K562 (cell line): Measurements from ENCODE around the gene ZNF260. TPM values are rescaled to one million over a fixed set of nuclear protein-coding genes. Genes with fewer than 3 reads are reported as not detected.

Source experiments
- CBX2 ChIP-seq: fragments of 200-600 bp; sonication (generic); IDR thresholded peaks from one replicate; pipeline ENCODE4 v1.6.1; 2012; ENCODE audit warnings: mild to moderate bottlenecking, low read length, inconsistent platforms; ENCODE audit not compliant: insufficient read depth, poor library complexity, severe bottlenecking
- CTBP1 ChIP-seq: fragments of 450-650 bp; IDR thresholded peaks from 2 replicates; pipeline ENCODE4 v1.6.1; 2016; ENCODE audit warnings: borderline replicate concordance
- E2F3 ChIP-seq: fragments of 250-450 bp; sonication (Bioruptor Pico); IDR thresholded peaks from 2 replicates; pipeline ENCODE4 v1.4.0; 2020; ENCODE audit warnings: mild to moderate bottlenecking
- HMG20B ChIP-seq: fragments of 250-450 bp; sonication (Bioruptor Pico); IDR thresholded peaks from 2 replicates; pipeline ENCODE4 v1.5.0; 2021; ENCODE audit warnings: mild to moderate bottlenecking
- KAT7 ChIP-seq: sonication (generic); formaldehyde crosslinking; IDR thresholded peaks from 2 replicates; pipeline ENCODE4 v1.8.0; 2022; ENCODE audit warnings: missing genetic modification reagents, mild to moderate bottlenecking, borderline replicate concordance
- KDM5B ChIP-seq: fragments of 200-600 bp; sonication (generic); IDR thresholded peaks from 2 replicates; pipeline ENCODE4 v1.6.1; 2012; ENCODE audit warnings: low read depth, mild to moderate bottlenecking, moderate library complexity, low read length, control low read depth, inconsistent platforms; ENCODE audit not compliant: insufficient replicate concordance
- KLF1 ChIP-seq: fragments of 450-650 bp; IDR thresholded peaks from 2 replicates; pipeline ENCODE4 v1.6.1; 2016; ENCODE audit warnings: missing genetic modification characterization, missing compliant biosample characterization
- RB1 ChIP-seq: fragments of 450-650 bp; IDR thresholded peaks from 2 replicates; pipeline ENCODE4 v1.6.1; 2017; ENCODE audit warnings: low read depth, mild to moderate bottlenecking
- SIN3A ChIP-seq, 2 experiments: fragments of 150-350 bp in 1 of 2; IDR thresholded peaks; 2 replicates each; pipeline ENCODE4 v1.6.1; 2011 to 2016; ENCODE audit warnings: borderline replicate concordance in 2 of 2, low read depth in 2 of 2, low read length in 2 of 2, mild to moderate bottlenecking in 2 of 2, moderate library complexity in 2 of 2; ENCODE audit not compliant: control insufficient read depth in 1 of 2
- SRSF7 ChIP-seq: fragments of 200-400 bp; formaldehyde crosslinking; optimal IDR thresholded peaks from 2 replicates; pipeline ENCODE3; 2017; ENCODE audit warnings: mild to moderate bottlenecking, low read depth, low read length
- SUPT5H ChIP-seq: fragments of 450-650 bp; IDR thresholded peaks from 2 replicates; pipeline ENCODE4 v1.6.1; 2016
- TSC22D4 ChIP-seq: fragments of 450-650 bp; IDR thresholded peaks from 2 replicates; pipeline ENCODE4 v1.6.1; 2016; ENCODE audit warnings: missing genetic modification characterization, missing biosample characterization, control low read depth
- U2AF2 ChIP-seq: fragments of 200-400 bp; formaldehyde crosslinking; optimal IDR thresholded peaks from 2 replicates; pipeline ENCODE3; 2017; ENCODE audit warnings: low read depth, mild to moderate bottlenecking, low read length
- ZBED1 ChIP-seq: IDR thresholded peaks from 2 replicates; pipeline ENCODE4 v1.6.1; 2014
- ZNF3 ChIP-seq: fragments of 250-450 bp; sonication (Bioruptor Pico); IDR thresholded peaks from 2 replicates; pipeline ENCODE4 v1.5.0; 2021; ENCODE audit warnings: mild to moderate bottlenecking, moderate library complexity
- ZZZ3 ChIP-seq: fragments of 450-650 bp; IDR thresholded peaks from 2 replicates; pipeline ENCODE4 v1.6.1; 2016; ENCODE audit warnings: antibody characterized with exemption, mild to moderate bottlenecking, moderate library complexity
- polyA plus RNA-seq, 8 experiments: library from polyadenylated mRNA; depleted of rRNA in 4 of 8; stranded (reverse) in 5 of 8; unstranded in 3 of 8; fragments of >200 nt; fragmentation: Nextera tagmentation in 2 of 8; fragmentation: Illumina TruSeq in 1 of 8; extraction: Ambion mirVana in 2 of 8; extraction: Trizol in 1 of 8; gene quantifications; 2 replicates each; pipeline versions ENCODE4 v1.2.1 to v1.2.3, GENCODE V29; 2011 to 2014; ENCODE audit warnings: inconsistent platforms in 1 of 8, missing spikeins in 1 of 8
- total RNA-seq, 7 experiments: library from RNA; depleted of rRNA in 6 of 7; stranded (reverse); fragments of >200 nt in 6 of 7; fragmentation: Illumina TruSeq in 2 of 7; extraction: Trizol in 2 of 7; gene quantifications; 2 replicates each; pipeline versions ENCODE4 v1.2.1 to v1.2.3, GENCODE V29; 2011 to 2021; ENCODE audit warnings: low replicate concordance in 1 of 7
- TF ChIP-seq, protein P1 (sequence below), 2 experiments: fragments of 200-800 bp in 1 of 2; sonication (Bioruptor generic) in 1 of 2; sonication (generic) in 1 of 2; formaldehyde crosslinking in 1 of 2; IDR thresholded peaks in 1 of 2; conservative IDR thresholded peaks in 1 of 2; 2 replicates each; pipeline versions ENCODE4 v1.5.0 to v1.6.1; 2016 to 2020; ENCODE audit warnings: missing compliant biosample characterization in 1 of 2, missing genetic modification characterization in 1 of 2, missing genetic modification reagents in 1 of 2
- TF ChIP-seq, protein P2 (sequence below): fragments of 250-450 bp; sonication (Bioruptor Pico); IDR thresholded peaks from 2 replicates; pipeline ENCODE4 v1.5.0; 2021
- TF ChIP-seq, protein P3 (sequence below): fragments of 200-800 bp; sonication (Bioruptor generic); IDR thresholded peaks from 2 replicates; pipeline ENCODE4 v1.6.1; 2017; ENCODE audit warnings: missing genetic modification characterization, missing compliant biosample characterization
- TF ChIP-seq, protein P4 (sequence below): fragments of 450-650 bp; conservative IDR thresholded peaks from 2 replicates; pipeline ENCODE4 v1.6.1; 2016; ENCODE audit warnings: missing genetic modification characterization, low read depth, mild to moderate bottlenecking, missing compliant biosample characterization, moderate library complexity
- TF ChIP-seq, protein P5 (sequence below): fragments of 250-450 bp; sonication (Bioruptor Pico); IDR thresholded peaks from 2 replicates; pipeline ENCODE4 v1.4.0; 2020

The ZNF260 gene
- total and polyA plus RNA-seq, 9 of the 15 experiments (the other 6 are each of a cell fraction or from before 2014, with no cell fraction given): 2.6 to 16.6 (median 5.8) TPM

DNA sequence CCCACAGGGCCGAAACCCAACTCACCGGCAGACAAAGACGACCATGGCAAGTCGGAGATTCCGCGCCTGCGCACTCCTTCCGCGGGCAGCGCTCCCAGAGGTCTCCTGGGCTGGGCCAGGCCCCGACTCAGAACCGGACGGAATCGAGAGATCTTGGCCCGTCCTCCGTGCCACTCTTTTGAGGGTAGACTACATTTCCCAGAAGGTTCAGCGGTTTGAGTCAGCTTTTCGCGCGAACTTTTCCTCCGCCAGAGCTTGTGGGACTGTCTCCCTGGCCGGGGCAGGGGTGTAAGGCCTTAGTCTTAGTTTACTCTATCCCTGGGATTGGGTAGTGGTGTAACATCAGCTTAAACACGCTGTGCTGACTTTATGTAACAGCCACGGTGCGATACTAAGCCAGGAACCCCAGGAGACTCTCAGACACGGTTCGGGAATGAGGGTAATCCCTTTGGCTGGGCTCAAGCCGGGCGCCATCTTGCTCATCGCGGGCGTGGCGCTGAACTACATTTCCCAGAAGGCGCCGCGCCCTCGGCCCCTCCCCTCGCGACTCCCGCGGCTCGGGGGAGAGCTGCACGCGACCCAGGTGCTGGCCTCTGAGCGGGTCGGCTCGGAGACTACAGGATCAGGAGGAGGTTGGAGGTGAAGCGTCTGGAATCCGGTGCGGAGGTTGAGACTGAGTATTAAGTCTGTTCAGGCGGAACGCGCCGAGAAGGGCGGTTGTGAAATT is at the start of gene ZNF260 (continued):
- TF ChIP-seq, protein P1, sequence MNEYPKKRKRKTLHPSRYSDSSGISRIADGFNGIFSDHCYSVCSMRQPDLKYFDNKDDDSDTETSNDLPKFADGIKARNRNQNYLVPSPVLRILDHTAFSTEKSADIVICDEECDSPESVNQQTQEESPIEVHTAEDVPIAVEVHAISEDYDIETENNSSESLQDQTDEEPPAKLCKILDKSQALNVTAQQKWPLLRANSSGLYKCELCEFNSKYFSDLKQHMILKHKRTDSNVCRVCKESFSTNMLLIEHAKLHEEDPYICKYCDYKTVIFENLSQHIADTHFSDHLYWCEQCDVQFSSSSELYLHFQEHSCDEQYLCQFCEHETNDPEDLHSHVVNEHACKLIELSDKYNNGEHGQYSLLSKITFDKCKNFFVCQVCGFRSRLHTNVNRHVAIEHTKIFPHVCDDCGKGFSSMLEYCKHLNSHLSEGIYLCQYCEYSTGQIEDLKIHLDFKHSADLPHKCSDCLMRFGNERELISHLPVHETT (CRISPR knock-in tag; conservative IDR thresholded peaks at IDR 0.05 in 1 of 2, IDR thresholded peaks at IDR 0.05 in 1 of 2): peak in 1 of 2 experiments; percentile 58; a peak in 1 of 4 replicates
- TF ChIP-seq, protein P2, sequence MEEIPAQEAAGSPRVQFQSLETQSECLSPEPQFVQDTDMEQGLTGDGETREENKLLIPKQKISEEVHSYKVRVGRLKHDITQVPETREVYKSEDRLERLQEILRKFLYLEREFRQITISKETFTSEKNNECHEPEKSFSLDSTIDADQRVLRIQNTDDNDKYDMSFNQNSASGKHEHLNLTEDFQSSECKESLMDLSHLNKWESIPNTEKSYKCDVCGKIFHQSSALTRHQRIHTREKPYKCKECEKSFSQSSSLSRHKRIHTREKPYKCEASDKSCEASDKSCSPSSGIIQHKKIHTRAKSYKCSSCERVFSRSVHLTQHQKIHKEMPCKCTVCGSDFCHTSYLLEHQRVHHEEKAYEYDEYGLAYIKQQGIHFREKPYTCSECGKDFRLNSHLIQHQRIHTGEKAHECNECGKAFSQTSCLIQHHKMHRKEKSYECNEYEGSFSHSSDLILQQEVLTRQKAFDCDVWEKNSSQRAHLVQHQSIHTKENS: no peak
- TF ChIP-seq HMG20B (CRISPR knock-in tag) (no peak), KLF1 (tag) (peak; percentile 74; the same call in 1 of the 2 replicates), ZBED1 (no peak), U2AF2 (no peak), E2F3 (CRISPR knock-in tag) (0 out of 2 replicates have a peak, but pooled peaks have one; percentile 45), SRSF7 (no peak), TSC22D4 (tag) (no peak), SUPT5H (peak; percentile 77), ZZZ3 (0 out of 2 replicates have a peak, but pooled peaks have one; percentile 52), ZNF3 (CRISPR knock-in tag) (no peak), CTBP1 (peak; percentile 39; the same call in 1 of the 2 replicates), KAT7 (CRISPR knock-in tag) (no peak; the same call in 1 of the 2 replicates), CBX2 (no peak), SIN3A (IDR thresholded peaks at IDR 0.05; ENCODE audit: borderline replicate concordance in 2 of 2, control insufficient read depth in 1 of 2, low read depth in 2 of 2, low read length in 2 of 2) (0 out of 4 replicates have a peak, but pooled peaks of 1 of the 2 experiments have one; percentile 17), RB1 (peak; percentile 61), KDM5B (peak; percentile 79)
- TF ChIP-seq, protein P3, sequence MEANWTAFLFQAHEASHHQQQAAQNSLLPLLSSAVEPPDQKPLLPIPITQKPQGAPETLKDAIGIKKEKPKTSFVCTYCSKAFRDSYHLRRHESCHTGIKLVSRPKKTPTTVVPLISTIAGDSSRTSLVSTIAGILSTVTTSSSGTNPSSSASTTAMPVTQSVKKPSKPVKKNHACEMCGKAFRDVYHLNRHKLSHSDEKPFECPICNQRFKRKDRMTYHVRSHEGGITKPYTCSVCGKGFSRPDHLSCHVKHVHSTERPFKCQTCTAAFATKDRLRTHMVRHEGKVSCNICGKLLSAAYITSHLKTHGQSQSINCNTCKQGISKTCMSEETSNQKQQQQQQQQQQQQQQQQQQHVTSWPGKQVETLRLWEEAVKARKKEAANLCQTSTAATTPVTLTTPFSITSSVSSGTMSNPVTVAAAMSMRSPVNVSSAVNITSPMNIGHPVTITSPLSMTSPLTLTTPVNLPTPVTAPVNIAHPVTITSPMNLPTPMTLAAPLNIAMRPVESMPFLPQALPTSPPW: peak; percentile 82
- TF ChIP-seq, protein P4, sequence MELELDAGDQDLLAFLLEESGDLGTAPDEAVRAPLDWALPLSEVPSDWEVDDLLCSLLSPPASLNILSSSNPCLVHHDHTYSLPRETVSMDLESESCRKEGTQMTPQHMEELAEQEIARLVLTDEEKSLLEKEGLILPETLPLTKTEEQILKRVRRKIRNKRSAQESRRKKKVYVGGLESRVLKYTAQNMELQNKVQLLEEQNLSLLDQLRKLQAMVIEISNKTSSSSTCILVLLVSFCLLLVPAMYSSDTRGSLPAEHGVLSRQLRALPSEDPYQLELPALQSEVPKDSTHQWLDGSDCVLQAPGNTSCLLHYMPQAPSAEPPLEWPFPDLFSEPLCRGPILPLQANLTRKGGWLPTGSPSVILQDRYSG (tag): 0 out of 2 replicates have a peak, but pooled peaks have one; percentile 47
- TF ChIP-seq, protein P5, sequence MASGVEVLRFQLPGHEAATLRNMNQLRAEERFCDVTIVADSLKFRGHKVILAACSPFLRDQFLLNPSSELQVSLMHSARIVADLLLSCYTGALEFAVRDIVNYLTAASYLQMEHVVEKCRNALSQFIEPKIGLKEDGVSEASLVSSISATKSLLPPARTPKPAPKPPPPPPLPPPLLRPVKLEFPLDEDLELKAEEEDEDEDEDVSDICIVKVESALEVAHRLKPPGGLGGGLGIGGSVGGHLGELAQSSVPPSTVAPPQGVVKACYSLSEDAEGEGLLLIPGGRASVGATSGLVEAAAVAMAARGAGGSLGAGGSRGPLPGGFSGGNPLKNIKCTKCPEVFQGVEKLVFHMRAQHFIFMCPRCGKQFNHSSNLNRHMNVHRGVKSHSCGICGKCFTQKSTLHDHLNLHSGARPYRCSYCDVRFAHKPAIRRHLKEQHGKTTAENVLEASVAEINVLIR (CRISPR knock-in tag): peak; percentile 72
